Caco-2 (cell line): ENCODE measurements around the gene OTUD1. TPM values are rescaled to one million over a fixed set of nuclear protein-coding genes. Genes with fewer than 3 reads are reported as not detected.

Source experiments
- BruUV-seq: library from RNA; stranded (reverse); fragments of 400-500 nt; replicated peaks from 2 replicates; lab custom pipeline; 2021; lab: Mats Ljungman, UMichigan
- CTCF ChIA-PET: fragments of 300-600 bp; sonication (Branson Sonifier 250); formaldehyde crosslinking; loops from one replicate; lab custom pipeline; 2022; ENCODE audit warnings: antibody characterized with exemption; lab: Charles Lee
- POLR2A ChIA-PET: fragments of 300-600 bp; sonication (Branson Sonifier 250); formaldehyde crosslinking; loops from one replicate; lab custom pipeline; 2022; ENCODE audit warnings: antibody characterized with exemption; lab: Charles Lee
- DNase-seq, 2 experiments: peaks; one replicate each; pipeline versions ENCODE4 v3.0.0 to v3.0.0-alpha.2; 2020 to 2022
- H3K27me3 ChIP-seq: replicated peaks from 2 replicates; pipeline ENCODE4 v1.6.0; 2011; ENCODE audit warnings: low read length; ENCODE audit not compliant: control insufficient read depth, insufficient read depth
- H3K36me3 ChIP-seq: 2 replicates; pipeline ENCODE4 v1.5.1; 2011; ENCODE audit warnings: low read length; ENCODE audit not compliant: control insufficient read depth, insufficient read depth
- H3K4me1 ChIP-seq: fragments of 250-450 bp; sonication (Bioruptor Pico); 2 replicates; pipeline ENCODE4 v1.5.1; 2020; ENCODE audit warnings: mild to moderate bottlenecking
- H3K4me3 ChIP-seq: 2 replicates; pipeline ENCODE4 v1.5.1; 2011; ENCODE audit warnings: low read depth, mild to moderate bottlenecking, control low read depth, low read length
- H3K9me3 ChIP-seq: fragments of 250-450 bp; sonication (Bioruptor Pico); 2 replicates; pipeline ENCODE4 v1.5.1; 2020; ENCODE audit warnings: mild to moderate bottlenecking, moderate library complexity
- H3K27ac Mint-ChIP-seq: one replicate; pipeline ENCODE4 v1.8.0; 2022; ENCODE audit warnings: mixed read lengths; ENCODE audit not compliant: unreplicated experiment
- H3K27me3 Mint-ChIP-seq: one replicate; pipeline ENCODE4 v1.8.0; 2022; ENCODE audit warnings: mixed read lengths; ENCODE audit not compliant: insufficient read depth, unreplicated experiment
- H3K36me3 Mint-ChIP-seq: one replicate; pipeline ENCODE4 v1.8.0; 2022; ENCODE audit warnings: mild to moderate bottlenecking, mixed read lengths; ENCODE audit not compliant: insufficient read depth, unreplicated experiment
- H3K4me1 Mint-ChIP-seq: one replicate; pipeline ENCODE4 v1.8.0; 2022; ENCODE audit warnings: low read depth, mixed read lengths; ENCODE audit not compliant: unreplicated experiment
- H3K4me3 Mint-ChIP-seq: one replicate; pipeline ENCODE4 v1.8.0; 2022; ENCODE audit warnings: mild to moderate bottlenecking, moderate library complexity, mixed read lengths; ENCODE audit not compliant: unreplicated experiment
- H3K9me3 Mint-ChIP-seq: one replicate; pipeline ENCODE4 v1.8.0; 2022; ENCODE audit warnings: mixed read lengths; ENCODE audit not compliant: unreplicated experiment
- intact Hi-C: fragments of 100-400 bp; cut with micrococcal nuclease; formaldehyde crosslinking; loops from one replicate; pipeline ENCODE4 v1.10.0; 2022; ENCODE audit not compliant: unreplicated experiment
- total RNA-seq: library from RNA; stranded (reverse); gene quantifications from 2 replicates; pipeline ENCODE4 v1.2.3, GENCODE V29; 2022
- TF ChIP-seq, protein P1 (sequence below), 2 experiments: fragments of 200-600 bp in 1 of 2; IDR thresholded peaks; 1 replicate in 1 of 2; 2 replicates in 1 of 2; pipeline versions ENCODE4 v1.5.1 to v1.8.0; 2011 to 2022; ENCODE audit warnings: antibody characterized with exemption in 1 of 2, control low read depth in 1 of 2, inconsistent platforms in 1 of 2, low read depth in 1 of 2, low read length in 1 of 2, mild to moderate bottlenecking in 1 of 2, moderate library complexity in 1 of 2; ENCODE audit not compliant: insufficient read depth in 1 of 2, severe bottlenecking in 1 of 2, unreplicated experiment in 1 of 2

Gene OTUD1
- total RNA-seq, 1 experiment from 2014 or later = 10.7 TPM

- BruUV-seq = no TSS peak
- ChIA-PET CTCF (no interaction called here), POLR2A (no interaction called here)
- Mint-ChIP-seq H3K9me3 (no peaks in the 10 kb centered on the region), H3K4me3 (no peak overlapping the region), H3K27ac (no peak overlapping the region), H3K27me3 (no peaks in the 10 kb centered on the region), H3K4me1 (peaks cover 7% of the 10 kb centered on the region), H3K36me3 (no peaks in the 10 kb centered on the region)
- intact Hi-C loops = no loop called here
- Histone ChIP-seq H3K9me3 (no peaks in the 10 kb centered on the region), H3K4me3 (no peak overlapping the region), H3K4me1 (peaks cover 10% of the 10 kb centered on the region), H3K27me3 (no peaks in the 10 kb centered on the region), H3K36me3 (no peaks in the 10 kb centered on the region)
- DNase-seq = no peak
- TF ChIP-seq, protein P1, sequence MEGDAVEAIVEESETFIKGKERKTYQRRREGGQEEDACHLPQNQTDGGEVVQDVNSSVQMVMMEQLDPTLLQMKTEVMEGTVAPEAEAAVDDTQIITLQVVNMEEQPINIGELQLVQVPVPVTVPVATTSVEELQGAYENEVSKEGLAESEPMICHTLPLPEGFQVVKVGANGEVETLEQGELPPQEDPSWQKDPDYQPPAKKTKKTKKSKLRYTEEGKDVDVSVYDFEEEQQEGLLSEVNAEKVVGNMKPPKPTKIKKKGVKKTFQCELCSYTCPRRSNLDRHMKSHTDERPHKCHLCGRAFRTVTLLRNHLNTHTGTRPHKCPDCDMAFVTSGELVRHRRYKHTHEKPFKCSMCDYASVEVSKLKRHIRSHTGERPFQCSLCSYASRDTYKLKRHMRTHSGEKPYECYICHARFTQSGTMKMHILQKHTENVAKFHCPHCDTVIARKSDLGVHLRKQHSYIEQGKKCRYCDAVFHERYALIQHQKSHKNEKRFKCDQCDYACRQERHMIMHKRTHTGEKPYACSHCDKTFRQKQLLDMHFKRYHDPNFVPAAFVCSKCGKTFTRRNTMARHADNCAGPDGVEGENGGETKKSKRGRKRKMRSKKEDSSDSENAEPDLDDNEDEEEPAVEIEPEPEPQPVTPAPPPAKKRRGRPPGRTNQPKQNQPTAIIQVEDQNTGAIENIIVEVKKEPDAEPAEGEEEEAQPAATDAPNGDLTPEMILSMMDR (IDR thresholded peaks at IDR 0.05; ENCODE audit: insufficient read depth in 1 of 2, low read depth in 1 of 2, low read length in 1 of 2, severe bottlenecking in 1 of 2, unreplicated experiment in 1 of 2) = no peak
Measured at GRCh38 chr10:23403719-23404118, 35.2 kb upstream of the OTUD1 start.

GRCh38 chr10:23404461-23404980, 34.4 kb upstream of the OTUD1 start:
- H3K4me3 Mint-ChIP-seq = no peak overlapping the region
- no peak for DNase-seq
- H3K4me1 ChIP-seq = peaks cover 10% of the 10 kb centered on the region
- H3K36me3 Mint-ChIP-seq = no peaks in the 10 kb centered on the region
- TF ChIP-seq, protein P1 (IDR thresholded peaks at IDR 0.05; ENCODE audit: insufficient read depth in 1 of 2, low read depth in 1 of 2, low read length in 1 of 2, severe bottlenecking in 1 of 2, unreplicated experiment in 1 of 2) = no peak
- H3K9me3 ChIP-seq = no peaks in the 10 kb centered on the region
- H3K27me3 Mint-ChIP-seq = no peaks in the 10 kb centered on the region
- ChIA-PET CTCF (interaction anchor here (0.7 kb wide), 1 partner anchor 26 kb away, joined by 6 read pairs; no protein-coding TSS in a partner anchor), POLR2A (no interaction called here)
- no peaks in the 10 kb centered on the region for H3K36me3 ChIP-seq
- peaks cover 5% of the 10 kb centered on the region for H3K4me1 Mint-ChIP-seq
- BruUV-seq = no TSS peak
- intact Hi-C loops = no loop called here
- no peak overlapping the region for H3K4me3 ChIP-seq
- no peak overlapping the region for H3K27ac Mint-ChIP-seq
- H3K27me3 ChIP-seq = no peaks in the 10 kb centered on the region
- no peaks in the 10 kb centered on the region for H3K9me3 Mint-ChIP-seq

DNA sequence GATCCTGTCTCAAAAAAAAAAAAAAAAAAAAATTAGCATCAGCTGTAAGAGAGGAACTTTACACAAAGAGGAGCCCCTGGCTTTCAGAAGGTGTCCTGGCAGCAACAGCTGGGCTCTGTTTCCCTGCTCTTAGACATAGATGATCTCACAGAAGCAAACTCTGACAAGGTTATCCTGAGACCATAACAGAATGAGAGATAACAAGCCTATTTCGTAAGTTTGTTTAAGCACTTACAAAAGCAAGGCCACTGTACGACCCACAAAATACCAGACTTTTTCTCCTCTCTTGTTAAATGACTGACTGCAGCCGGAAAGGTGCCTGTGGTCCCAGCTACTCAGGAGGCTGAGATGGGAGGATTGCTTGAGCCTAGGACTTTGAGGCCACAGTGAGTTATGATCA, 33.3 kb upstream of the OTUD1 start:
- peak in 1 of 2 experiments; percentile 31 for DNase-seq
- Mint-ChIP-seq H3K9me3 (no peaks in the 10 kb centered on the region), H3K27ac (no peak overlapping the region), H3K27me3 (no peaks in the 10 kb centered on the region), H3K4me3 (no peak overlapping the region), H3K4me1 (no peaks in the 10 kb centered on the region), H3K36me3 (no peaks in the 10 kb centered on the region)
- Histone ChIP-seq H3K9me3 (no peaks in the 10 kb centered on the region), H3K4me1 (peaks cover 8% of the 10 kb centered on the region), H3K4me3 (no peak overlapping the region), H3K36me3 (no peaks in the 10 kb centered on the region), H3K27me3 (no peaks in the 10 kb centered on the region)
- POLR2A ChIA-PET = no interaction called here
- TF ChIP-seq, protein P1 (IDR thresholded peaks at IDR 0.05; ENCODE audit: insufficient read depth in 1 of 2, low read depth in 1 of 2, low read length in 1 of 2, severe bottlenecking in 1 of 2, unreplicated experiment in 1 of 2) = no peak
- CTCF ChIA-PET = interaction anchor here (0.6 to 0.7 kb wide), 4 partner anchors 28 to 250 kb away, joined by 3 to 6 read pairs (median 4); no protein-coding TSS in a partner anchor
- BruUV-seq = no TSS peak
- intact Hi-C loops = no loop called here
